Lower lobe of right lung (tissue), 2 donors: ENCODE measurements around the gene MT1X. TPM values are rescaled to one million over a fixed set of nuclear protein-coding genes. Genes with fewer than 3 reads are reported as not detected.
A peak's percentile ranks its signal among the peaks of the same experiment; 100 is the strongest.
"Not testable (repeated sequence)": the region's sequence is repeated elsewhere in the genome, so short reads cannot be mapped to it uniquely, and the experiment has no call there.

Experiments
- ATAC-seq, 2 donors: fragments of 200-7000 bp; cut with Tn5 transposase; one replicate each; pipeline ENCODE4 v1.9.1; 2020 to 2022; ENCODE audit warnings: mild to moderate bottlenecking in 2 of 2, moderate library complexity in 2 of 2
- DNase-seq: peaks from one replicate; pipeline ENCODE4 v3.0.0-alpha.2; 2020
- H3K27ac ChIP-seq: fragments of 200-600 bp; one replicate; pipeline ENCODE4 v1.8.0; 2022
- H3K27me3 ChIP-seq: fragments of 200-600 bp; one replicate; pipeline ENCODE4 v1.8.0; 2022; ENCODE audit warnings: low read depth
- H3K36me3 ChIP-seq: fragments of 200-600 bp; one replicate; pipeline ENCODE4 v1.8.0; 2022; ENCODE audit warnings: mild to moderate bottlenecking
- H3K4me1 ChIP-seq: fragments of 200-600 bp; one replicate; pipeline ENCODE4 v1.8.0; 2022
- H3K4me3 ChIP-seq: fragments of 200-600 bp; one replicate; pipeline ENCODE4 v1.8.0; 2022; ENCODE audit warnings: mild to moderate bottlenecking
- H3K9me3 ChIP-seq: fragments of 200-600 bp; one replicate; pipeline ENCODE4 v1.8.0; 2022
- intact Hi-C: fragments of 100-400 bp; cut with DNase I; formaldehyde crosslinking; loops from one replicate; pipeline ENCODE4 v1.11.0; 2022
- total RNA-seq: library from RNA; stranded (reverse); fragmentation: NEBNext Ultra II Directional; extraction: Animal tissue kit (Norgen Biotek cat#: 25700); gene quantifications from one replicate; pipeline ENCODE4 v1.2.1, GENCODE V29; 2021
- TF ChIP-seq, protein P1 (sequence below): fragments of 200-600 bp; IDR thresholded peaks from one replicate; pipeline ENCODE4 v1.8.0; 2022; ENCODE audit warnings: antibody characterized with exemption, mild to moderate bottlenecking
- donor health status: DM: no; HTN: yes; CAD: no; lungs with severe emphysema.

MT1X gene
- total RNA-seq, 1 donor from 2014 or later: 95.7 TPM

DNA sequence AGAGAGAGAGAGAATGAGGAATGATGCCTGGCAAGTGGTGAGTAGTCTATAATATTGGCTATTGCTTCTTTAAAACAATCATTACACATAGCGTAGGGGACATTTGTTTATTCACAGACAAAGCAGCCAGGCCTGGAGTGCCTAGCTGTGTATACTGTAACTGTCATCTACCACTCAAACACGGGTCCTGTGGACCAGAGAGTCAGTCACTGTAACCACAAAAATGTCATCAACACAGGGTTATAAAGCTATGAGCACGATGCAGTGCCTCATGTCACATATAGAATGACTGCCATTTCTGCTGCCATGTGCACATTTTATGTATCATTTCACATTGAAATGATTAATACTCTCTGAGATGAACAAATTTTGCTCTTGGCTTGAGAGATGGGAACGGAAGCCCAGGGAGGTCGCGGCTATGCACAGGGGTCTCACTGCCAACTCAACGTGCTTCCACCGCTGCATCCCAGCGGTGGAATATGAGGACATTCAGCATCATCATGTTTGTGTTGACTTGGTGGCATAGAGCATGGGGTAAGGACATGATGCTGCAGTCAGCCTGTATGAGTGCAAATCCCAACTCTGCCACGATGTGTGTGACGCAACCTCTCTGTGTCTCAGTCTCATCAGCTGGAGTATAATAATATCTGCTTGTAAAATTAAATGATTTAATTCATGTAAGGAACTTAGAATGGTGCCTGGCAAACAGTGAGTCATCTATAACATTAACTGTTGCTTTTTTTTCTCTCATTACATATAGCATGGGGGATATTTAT, 9.3 kb upstream of the MT1X start:
- ATAC-seq: no peak
- intact Hi-C loops: no loop called here
- TF ChIP-seq, protein P1, sequence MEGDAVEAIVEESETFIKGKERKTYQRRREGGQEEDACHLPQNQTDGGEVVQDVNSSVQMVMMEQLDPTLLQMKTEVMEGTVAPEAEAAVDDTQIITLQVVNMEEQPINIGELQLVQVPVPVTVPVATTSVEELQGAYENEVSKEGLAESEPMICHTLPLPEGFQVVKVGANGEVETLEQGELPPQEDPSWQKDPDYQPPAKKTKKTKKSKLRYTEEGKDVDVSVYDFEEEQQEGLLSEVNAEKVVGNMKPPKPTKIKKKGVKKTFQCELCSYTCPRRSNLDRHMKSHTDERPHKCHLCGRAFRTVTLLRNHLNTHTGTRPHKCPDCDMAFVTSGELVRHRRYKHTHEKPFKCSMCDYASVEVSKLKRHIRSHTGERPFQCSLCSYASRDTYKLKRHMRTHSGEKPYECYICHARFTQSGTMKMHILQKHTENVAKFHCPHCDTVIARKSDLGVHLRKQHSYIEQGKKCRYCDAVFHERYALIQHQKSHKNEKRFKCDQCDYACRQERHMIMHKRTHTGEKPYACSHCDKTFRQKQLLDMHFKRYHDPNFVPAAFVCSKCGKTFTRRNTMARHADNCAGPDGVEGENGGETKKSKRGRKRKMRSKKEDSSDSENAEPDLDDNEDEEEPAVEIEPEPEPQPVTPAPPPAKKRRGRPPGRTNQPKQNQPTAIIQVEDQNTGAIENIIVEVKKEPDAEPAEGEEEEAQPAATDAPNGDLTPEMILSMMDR: no peak

DNA sequence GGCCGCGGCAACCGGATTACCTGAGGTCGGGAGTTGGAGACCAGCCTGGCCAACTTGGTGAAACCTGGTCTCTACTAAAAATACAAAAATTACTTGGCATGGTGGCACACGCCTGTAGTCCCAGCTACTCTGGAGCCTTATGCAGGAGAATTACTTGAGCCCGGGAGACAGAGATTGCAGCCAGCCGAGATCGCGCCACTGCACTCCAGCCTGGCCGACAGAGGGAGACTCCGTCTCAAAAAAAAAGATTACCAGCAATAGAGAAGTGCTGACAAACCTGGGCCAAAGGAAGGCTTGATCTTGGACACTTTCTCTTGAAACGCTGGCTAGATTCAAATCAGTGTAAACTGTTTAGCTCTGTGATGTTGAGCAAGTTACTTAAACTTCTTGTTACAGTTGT, 8.3 kb upstream of the MT1X start:
- ATAC-seq (peak; percentile 31 to 66), DNase-seq (no peak)
- Histone ChIP-seq H3K36me3 (no peaks in the 10 kb centered on the region), H3K27me3 (peaks cover 55% of the 10 kb centered on the region), H3K4me1 (peaks cover 14% of the 10 kb centered on the region), H3K9me3 (no peaks in the 10 kb centered on the region), H3K27ac (no peak overlapping the region), H3K4me3 (no peak overlapping the region)
- TF ChIP-seq, protein P1: peak; percentile 68
- intact Hi-C loops: no loop called here

More for the DNA sequence above, 9.3 kb upstream of the MT1X start:
- Histone ChIP-seq H3K36me3 (no peaks in the 10 kb centered on the region), H3K9me3 (no peaks in the 10 kb centered on the region), H3K27me3 (peaks cover 64% of the 10 kb centered on the region), H3K4me1 (peaks cover 17% of the 10 kb centered on the region), H3K4me3 (no peak overlapping the region), H3K27ac (no peak overlapping the region)
- no peak for DNase-seq

GRCh38 chr16:56674570-56674969, 7.7 kb upstream of the MT1X start:
- H3K27ac ChIP-seq, DNase-seq, H3K4me3 ChIP-seq, ATAC-seq, H3K4me1 ChIP-seq, H3K9me3 ChIP-seq, H3K36me3 ChIP-seq, intact Hi-C loops: not testable (repeated sequence)
- H3K27me3 ChIP-seq: peaks cover 48% of the 10 kb centered on the region

DNA sequence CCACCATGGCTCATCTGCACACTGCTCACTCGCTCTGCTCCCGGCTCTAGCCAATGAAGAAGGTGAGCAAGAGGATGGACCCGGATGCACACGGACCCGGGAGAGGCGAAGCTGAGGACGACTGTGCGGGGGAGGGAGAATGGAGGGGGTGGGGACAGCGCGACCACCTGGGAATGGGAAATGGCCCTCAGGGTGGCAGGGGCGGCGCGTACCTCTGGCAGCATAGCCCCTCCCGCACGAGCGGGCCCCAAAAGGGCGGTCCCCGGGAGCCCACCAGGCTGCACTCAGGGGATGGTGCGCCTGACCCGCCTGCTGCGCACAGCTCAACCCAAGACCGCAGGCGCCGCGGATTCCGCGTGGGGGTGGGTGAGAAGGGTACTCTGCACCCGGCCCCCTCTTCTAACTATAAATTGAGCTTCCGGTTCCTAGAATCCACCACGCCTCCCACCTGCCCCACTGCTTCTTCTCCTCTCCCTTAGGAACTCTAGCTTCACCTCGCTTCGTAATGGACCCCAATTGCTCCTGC, 6.5 kb upstream of the MT1X start:
- peak overlapping the region; percentile 35 for H3K4me3 ChIP-seq
- peak; percentile 43 to 50 for ATAC-seq
- H3K27ac ChIP-seq: no peak overlapping the region
- H3K27me3 ChIP-seq: peaks cover 36% of the 10 kb centered on the region
- H3K9me3 ChIP-seq: no peaks in the 10 kb centered on the region
- intact Hi-C loops: no loop called here
- no peak for DNase-seq
- peaks cover 8% of the 10 kb centered on the region for H3K4me1 ChIP-seq
- no peaks in the 10 kb centered on the region for H3K36me3 ChIP-seq
- TF ChIP-seq, protein P1: no peak

- no peak for ATAC-seq
- TF ChIP-seq, protein P1: no peak
- Histone ChIP-seq H3K36me3 (no peaks in the 10 kb centered on the region), H3K9me3 (no peaks in the 10 kb centered on the region), H3K27ac (no peak overlapping the region), H3K27me3 (peaks cover 32% of the 10 kb centered on the region), H3K4me3 (no peak overlapping the region), H3K4me1 (peaks cover 15% of the 10 kb centered on the region)
- intact Hi-C loops: no loop called here
- no peak for DNase-seq
These were observed 4.8 kb upstream of the MT1X start for GRCh38 chr16:56677474-56677873.

- H3K27me3 ChIP-seq: peaks cover 26% of the 10 kb centered on the region
- DNase-seq: no peak
- intact Hi-C loops: no loop called here
These were observed 3.1 kb upstream of the MT1X start for GRCh38 chr16:56679078-56679730.

More at GRCh38 chr16:56679078-56679730, 3.1 kb upstream of the MT1X start:
- TF ChIP-seq, protein P1: no peak
- H3K27ac ChIP-seq: no peak overlapping the region
- ATAC-seq: no peak
- no peaks in the 10 kb centered on the region for H3K36me3 ChIP-seq
- no peak overlapping the region for H3K4me3 ChIP-seq
- H3K9me3 ChIP-seq: no peaks in the 10 kb centered on the region
- peaks cover 30% of the 10 kb centered on the region for H3K4me1 ChIP-seq
